PFSK-1 (cell line): Measurements from ENCODE around the gene NELFCD.

ENCODE experiments used
- POLR2AphosphoS5 ChIP-seq: IDR thresholded peaks from 2 replicates; pipeline ENCODE4 v1.6.1; 2012; ENCODE audit warnings: low read depth, mild to moderate bottlenecking, control low read depth, low read length, moderate library complexity
- REST ChIP-seq, 2 experiments: IDR thresholded peaks; 2 replicates each; pipeline versions ENCODE4 v1.6.1 to v1.8.0; 2011 to 2012; ENCODE audit warnings: low read depth in 2 of 2, low read length in 2 of 2, control low read depth in 1 of 2, inconsistent platforms in 1 of 2, mild to moderate bottlenecking in 1 of 2, moderate library complexity in 1 of 2; ENCODE audit not compliant: insufficient read depth in 1 of 2
- TAF1 ChIP-seq: IDR thresholded peaks from 2 replicates; pipeline ENCODE4 v1.6.1; 2012; ENCODE audit warnings: low read length, control low read depth, borderline replicate concordance; ENCODE audit not compliant: insufficient read depth

DNA sequence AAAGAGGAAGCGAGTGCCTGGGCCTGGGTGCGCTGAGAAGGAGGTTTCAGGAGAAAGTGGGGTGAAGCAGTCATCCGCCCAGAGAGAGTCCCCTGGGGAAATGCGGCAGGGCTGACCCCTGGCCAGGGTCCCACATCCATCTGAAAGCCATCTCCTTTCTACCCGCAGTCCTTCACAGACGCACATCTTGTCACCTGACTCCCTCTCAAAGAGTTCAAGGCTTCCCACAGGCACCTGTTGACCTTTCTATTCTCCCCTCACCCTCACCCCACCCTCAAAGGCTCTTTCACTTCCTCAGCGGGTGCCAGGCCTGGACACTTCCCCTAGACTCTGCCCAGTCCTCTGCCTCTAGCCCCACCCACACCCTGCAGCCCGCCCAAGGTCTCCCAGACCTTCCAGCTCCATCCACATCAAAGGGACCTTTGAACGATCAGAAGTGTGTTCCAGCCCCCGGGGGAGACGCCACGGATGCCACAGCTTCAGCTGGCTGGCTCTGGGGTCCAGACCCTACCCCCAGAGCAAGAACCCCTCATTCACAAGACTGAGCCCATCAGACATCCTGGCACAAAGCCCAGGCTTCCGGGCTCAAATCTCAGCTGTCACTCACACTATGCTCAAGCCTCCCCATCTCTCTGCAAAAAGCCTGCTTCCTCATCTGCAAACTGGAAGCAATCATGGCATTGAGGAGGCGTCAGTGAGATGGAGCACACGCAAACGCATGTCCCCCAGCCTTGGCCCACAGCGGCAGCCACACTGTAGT is 23.9 kb downstream of the NELFCD start:
- TF ChIP-seq TAF1: no peak
- no peak for TF ChIP-seq REST (IDR thresholded peaks at IDR 0.05; ENCODE audit: insufficient read depth in 1 of 2, low read depth in 2 of 2, low read length in 2 of 2)
- TF ChIP-seq POLR2AphosphoS5: no peak
